HCT116 (cell line): ENCODE data around the gene SPAG5. TPM values are rescaled to one million over a fixed set of nuclear protein-coding genes. Genes with fewer than 3 reads are reported as not detected.

Source experiments
- ATAC-seq: fragments of 200-7000 bp; cut with Tn5 transposase; 2 replicates; pipeline ENCODE4 v1.9.1; 2020; ENCODE audit warnings: mild to moderate bottlenecking, moderate library complexity
- BruUV-seq: library from RNA; stranded (reverse); fragments of 400-500 nt; replicated peaks from 2 replicates; lab custom pipeline; 2021; lab: Mats Ljungman, UMichigan
- CTCF ChIA-PET: fragments of 300-600 bp; sonication (Branson Sonifier 250); formaldehyde crosslinking; loops from one replicate; lab custom pipeline; 2021; ENCODE audit warnings: antibody characterized with exemption; lab: Charles Lee
- POLR2A ChIA-PET: fragments of 300-600, 350-600 bp; sonication (Branson Sonifier 250); formaldehyde crosslinking; loops from one replicate; lab custom pipeline; 2021; ENCODE audit warnings: antibody characterized with exemption; lab: Charles Lee
- RAD21 ChIA-PET, 2 experiments: fragments of 300-600 bp; sonication (Branson Sonifier 250); formaldehyde crosslinking; loops; one replicate each; lab custom pipeline; 2023; ENCODE audit warnings: low total read pairs in 2 of 2; ENCODE audit not compliant: uncharacterized antibody in 2 of 2, unreplicated experiment in 2 of 2, low non-redundant PET in 1 of 2; lab: Charles Lee
- DNase-seq: peaks from one replicate; pipeline ENCODE4 v3.0.0-alpha.2; 2010; ENCODE audit warnings: low read depth, low spot score
- H2AFZ ChIP-seq: fragments of 200-600 bp; shearing (Covaris generic), sonication (generic); 2 replicates; pipeline ENCODE4 v1.6.1; 2017; ENCODE audit warnings: low read depth, mixed run types, mixed read lengths, antibody characterized with exemption, low read length; ENCODE audit not compliant: poor library complexity, severe bottlenecking
- H3K27ac ChIP-seq: 2 replicates; pipeline ENCODE4 v1.5.1; 2012; ENCODE audit warnings: low read depth, low read length
- H3K27me3 ChIP-seq: fragments of 200-600 bp; sonication (generic); 2 replicates; pipeline ENCODE4 v1.6.1; 2016; ENCODE audit warnings: mixed run types, low read length, mixed read lengths; ENCODE audit not compliant: insufficient read depth
- H3K36me3 ChIP-seq, 2 experiments: fragments of 200-500 bp in 1 of 2; fragments of 200-600 bp in 1 of 2; sonication (Bioruptor generic) in 1 of 2; sonication (generic) in 1 of 2; 2 replicates each; pipeline versions ENCODE4 v1.5.1 to v1.6.1; 2014 to 2016; ENCODE audit warnings: low read length in 2 of 2, inconsistent platforms in 1 of 2, mixed read lengths in 1 of 2, mixed run types in 1 of 2; ENCODE audit not compliant: insufficient read depth in 2 of 2, control insufficient read depth in 1 of 2
- H3K4me1 ChIP-seq, 2 experiments: fragments of 200-600 bp in 1 of 2; sonication (generic) in 1 of 2; 2 replicates each; pipeline versions ENCODE4 v1.5.1 to v1.6.1; 2012 to 2017; ENCODE audit warnings: low read length in 2 of 2, inconsistent platforms in 1 of 2, mild to moderate bottlenecking in 1 of 2, mixed read lengths in 1 of 2, mixed run types in 1 of 2, moderate library complexity in 1 of 2; ENCODE audit not compliant: insufficient read depth in 2 of 2, control insufficient read depth in 1 of 2
- H3K4me2 ChIP-seq: fragments of 200-600 bp; sonication (generic); 2 replicates; pipeline ENCODE4 v1.6.1; 2017; ENCODE audit warnings: mixed run types, low read length, mixed read lengths
- H3K4me3 ChIP-seq, 2 experiments: fragments of 200-600 bp in 1 of 2; sonication (generic) in 1 of 2; replicated peaks in 1 of 2; 2 replicates each; pipeline ENCODE4 v1.5.1; 2011 to 2016; ENCODE audit warnings: low read length in 2 of 2, control low read depth in 1 of 2, low read depth in 1 of 2, mild to moderate bottlenecking in 1 of 2, mixed read lengths in 1 of 2, mixed run types in 1 of 2
- H3K79me2 ChIP-seq: fragments of 200-600 bp; sonication (generic); 2 replicates; pipeline ENCODE4 v1.6.1; 2017; ENCODE audit warnings: mild to moderate bottlenecking, mixed run types, low read length, moderate library complexity, mixed read lengths; ENCODE audit not compliant: insufficient read depth
- H3K9ac ChIP-seq: fragments of 200-600 bp; sonication (generic); 2 replicates; pipeline ENCODE4 v1.6.1; 2016; ENCODE audit warnings: low read length, mixed read lengths
- H3K9me2 ChIP-seq: fragments of 200-600 bp; sonication (generic), shearing (Covaris generic); 2 replicates; pipeline ENCODE4 v1.6.1; 2017; ENCODE audit warnings: mixed run types, mild to moderate bottlenecking, moderate library complexity; ENCODE audit not compliant: insufficient read depth
- H3K9me3 ChIP-seq, 2 experiments: fragments of 200-500 bp in 1 of 2; fragments of 200-600 bp in 1 of 2; sonication (Bioruptor generic) in 1 of 2; sonication (generic) in 1 of 2; 2 replicates each; pipeline ENCODE4 v1.6.1; 2014 to 2017; ENCODE audit warnings: low read length in 2 of 2, mixed read lengths in 2 of 2, inconsistent platforms in 1 of 2, low read depth in 1 of 2, mild to moderate bottlenecking in 1 of 2, mixed run types in 1 of 2, moderate library complexity in 1 of 2; ENCODE audit not compliant: control insufficient read depth in 1 of 2, insufficient read depth in 1 of 2
- H4K20me1 ChIP-seq: fragments of 200-600 bp; sonication (generic), shearing (Covaris generic); 2 replicates; pipeline ENCODE4 v1.6.1; 2017; ENCODE audit warnings: mixed run types, mild to moderate bottlenecking, moderate library complexity; ENCODE audit not compliant: insufficient read depth
- CEBPB ChIP-seq: IDR thresholded peaks from 2 replicates; pipeline ENCODE4 v1.6.1; 2012; ENCODE audit warnings: low read depth
- EGR1 ChIP-seq: IDR thresholded peaks from 2 replicates; pipeline ENCODE4 v1.6.1; 2012; ENCODE audit warnings: low read depth
- EZH2 ChIP-seq: fragments of 200-600 bp; sonication (generic); IDR thresholded peaks from 2 replicates; pipeline ENCODE4 v1.6.1; 2017; ENCODE audit warnings: antibody characterized with exemption, mixed run types
- EZH2phosphoT487 ChIP-seq: fragments of 200-600 bp; IDR thresholded peaks from 2 replicates; pipeline ENCODE4 v1.6.1; 2018; ENCODE audit warnings: antibody characterized with exemption, borderline replicate concordance
- FOSL1 ChIP-seq: IDR thresholded peaks from 2 replicates; pipeline ENCODE4 v1.6.1; 2012; ENCODE audit warnings: low read depth
- POLR2AphosphoS5 ChIP-seq: IDR thresholded peaks from 2 replicates; pipeline ENCODE4 v1.6.1; 2011; ENCODE audit warnings: mild to moderate bottlenecking, low read depth, low read length, moderate library complexity
- SIN3A ChIP-seq: IDR thresholded peaks from 2 replicates; pipeline ENCODE4 v1.6.1; 2012; ENCODE audit warnings: low read depth
- SP1 ChIP-seq: IDR thresholded peaks from 2 replicates; pipeline ENCODE4 v1.6.1; 2012; ENCODE audit warnings: low read depth
- SRF ChIP-seq: IDR thresholded peaks from 2 replicates; pipeline ENCODE4 v1.6.1; 2012; ENCODE audit warnings: low read depth
- ZFX ChIP-seq: fragments of 450-650 bp; IDR thresholded peaks from 2 replicates; pipeline ENCODE4 v1.6.1; 2017
- intact Hi-C: fragments of 100-400 bp; cut with micrococcal nuclease; formaldehyde crosslinking; loops from 2 replicates; pipeline ENCODE4 v1.10.0; 2022
- total RNA-seq: library from RNA; stranded (reverse); gene quantifications from one replicate; pipeline ENCODE4 v1.2.1, GENCODE V29; 2021; ENCODE audit not compliant: unreplicated experiment
- TF ChIP-seq, protein P1 (sequence below): IDR thresholded peaks from 2 replicates; pipeline ENCODE4 v1.6.1; 2012; ENCODE audit warnings: low read depth

Gene SPAG5
- total RNA-seq, 1 experiment from 2014 or later, result 94.9 TPM

DNA sequence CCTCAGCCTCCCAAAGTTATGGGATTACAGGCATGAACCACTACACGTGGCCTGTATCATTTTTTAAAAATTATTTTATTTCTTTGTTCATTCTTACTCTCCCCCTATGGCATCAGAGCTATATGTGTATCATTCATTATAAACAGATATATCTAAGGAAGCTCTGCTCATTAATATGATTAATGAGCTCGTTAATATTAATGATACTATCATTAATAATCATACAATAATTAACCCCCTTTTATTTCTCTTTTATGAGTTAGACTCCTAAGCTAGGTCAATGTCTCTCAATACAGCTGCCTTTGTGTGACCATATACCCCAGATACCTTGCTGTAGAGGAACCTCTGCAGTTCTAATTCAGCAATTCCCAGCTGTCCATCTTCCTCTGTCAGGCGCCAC lies 19.6 kb upstream of the SPAG5 start:
- Histone ChIP-seq H3K9ac (no peak overlapping the region), H3K79me2 (no peaks in the 10 kb centered on the region), H3K4me2 (no peak overlapping the region), H3K9me2 (no peaks in the 10 kb centered on the region), H3K9me3 (no peaks in the 10 kb centered on the region), H3K4me1 (no peaks in the 10 kb centered on the region), H3K4me3 (no peak overlapping the region), H4K20me1 (no peaks in the 10 kb centered on the region), H2AFZ (no peak overlapping the region), H3K27ac (no peak overlapping the region), H3K36me3 (peaks cover 78 to 86% of the 10 kb centered on the region in 2 experiments), H3K27me3 (no peaks in the 10 kb centered on the region)
- no TSS peak for BruUV-seq
- TF ChIP-seq ZFX (no peak), EZH2 (no peak), CEBPB (no peak), SIN3A (no peak), EZH2phosphoT487 (no peak), POLR2AphosphoS5 (no peak), EGR1 (no peak), SRF (no peak), SP1 (no peak), FOSL1 (no peak)
- TF ChIP-seq, protein P1, sequence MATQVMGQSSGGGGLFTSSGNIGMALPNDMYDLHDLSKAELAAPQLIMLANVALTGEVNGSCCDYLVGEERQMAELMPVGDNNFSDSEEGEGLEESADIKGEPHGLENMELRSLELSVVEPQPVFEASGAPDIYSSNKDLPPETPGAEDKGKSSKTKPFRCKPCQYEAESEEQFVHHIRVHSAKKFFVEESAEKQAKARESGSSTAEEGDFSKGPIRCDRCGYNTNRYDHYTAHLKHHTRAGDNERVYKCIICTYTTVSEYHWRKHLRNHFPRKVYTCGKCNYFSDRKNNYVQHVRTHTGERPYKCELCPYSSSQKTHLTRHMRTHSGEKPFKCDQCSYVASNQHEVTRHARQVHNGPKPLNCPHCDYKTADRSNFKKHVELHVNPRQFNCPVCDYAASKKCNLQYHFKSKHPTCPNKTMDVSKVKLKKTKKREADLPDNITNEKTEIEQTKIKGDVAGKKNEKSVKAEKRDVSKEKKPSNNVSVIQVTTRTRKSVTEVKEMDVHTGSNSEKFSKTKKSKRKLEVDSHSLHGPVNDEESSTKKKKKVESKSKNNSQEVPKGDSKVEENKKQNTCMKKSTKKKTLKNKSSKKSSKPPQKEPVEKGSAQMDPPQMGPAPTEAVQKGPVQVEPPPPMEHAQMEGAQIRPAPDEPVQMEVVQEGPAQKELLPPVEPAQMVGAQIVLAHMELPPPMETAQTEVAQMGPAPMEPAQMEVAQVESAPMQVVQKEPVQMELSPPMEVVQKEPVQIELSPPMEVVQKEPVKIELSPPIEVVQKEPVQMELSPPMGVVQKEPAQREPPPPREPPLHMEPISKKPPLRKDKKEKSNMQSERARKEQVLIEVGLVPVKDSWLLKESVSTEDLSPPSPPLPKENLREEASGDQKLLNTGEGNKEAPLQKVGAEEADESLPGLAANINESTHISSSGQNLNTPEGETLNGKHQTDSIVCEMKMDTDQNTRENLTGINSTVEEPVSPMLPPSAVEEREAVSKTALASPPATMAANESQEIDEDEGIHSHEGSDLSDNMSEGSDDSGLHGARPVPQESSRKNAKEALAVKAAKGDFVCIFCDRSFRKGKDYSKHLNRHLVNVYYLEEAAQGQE, result no peak
- CTCF ChIA-PET, result interaction anchor here (1.0 kb wide), 1 partner anchor 9 kb away, joined by 3 read pairs; no protein-coding TSS in a partner anchor
- POLR2A ChIA-PET, result interaction anchor here (1.3 kb wide), 1 partner anchor 9 kb away, joined by 4 read pairs; no protein-coding TSS in a partner anchor
- intact Hi-C loops, result no loop called here
- DNase-seq (no peak), ATAC-seq (no peak)
- RAD21 ChIA-PET, result no interaction called here
